ENCODE data around the gene VSNL1. TPM values are rescaled to one million over a fixed set of nuclear protein-coding genes. Genes with fewer than 3 reads are reported as not detected.

VSNL1 gene
- polyA plus RNA-seq, 3 donors = not detected

DNA sequence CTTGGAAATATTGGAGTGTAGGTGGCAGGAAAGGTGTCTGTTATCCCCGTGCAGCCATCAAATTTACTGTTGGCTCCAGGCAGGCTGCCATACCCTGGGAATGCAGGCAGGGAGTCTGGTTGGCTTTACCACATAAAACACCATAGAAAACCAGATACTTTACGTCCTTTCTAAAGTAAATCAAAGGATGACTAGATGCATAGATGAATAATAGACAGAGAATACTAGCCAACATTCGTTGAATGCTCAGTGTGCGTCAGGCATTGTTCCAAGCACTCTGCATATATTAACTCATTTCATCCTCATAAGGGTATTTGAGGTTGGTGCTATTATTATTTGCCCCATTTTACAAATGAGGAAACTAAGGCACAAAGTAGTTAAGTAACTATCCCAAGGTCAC, 65.2 kb downstream of the VSNL1 start:
- DNase-seq = no peak
- WGBS (ENCODE audit: insufficient coverage) = no CpG with 5 or more reads among the region's 4 CpGs
- no peak overlapping the region for H3K4me2 ChIP-seq (replicated peaks; ENCODE audit: extremely low read depth, low read length, poor library complexity, severe bottlenecking)
- H3K9me3 Mint-ChIP-seq = peaks cover 0 to 6% (median 2%) of the 10 kb centered on the region in 7 donors
- no peak overlapping the region for H3K27ac ChIP-seq (ENCODE audit: low read depth in 1 of 2, low read length in 2 of 2)
- H3K4me1 ChIP-seq (ENCODE audit: control insufficient read depth in 1 of 2, insufficient read depth in 2 of 2, low read length in 2 of 2) = no peaks in the 10 kb centered on the region
- no peak overlapping the region for H2AFZ ChIP-seq (ENCODE audit: insufficient read depth, low read depth, low read length, poor library complexity, severe bottlenecking)
- intact Hi-C loops (cut with micrococcal nuclease) = no loop called here
- H3K27ac Mint-ChIP-seq = no peak overlapping the region
- no peaks in the 10 kb centered on the region for H4K20me1 ChIP-seq (ENCODE audit: insufficient read depth, low read length)
- no peak overlapping the region for H3K4me3 Mint-ChIP-seq
- H3K9me3 ChIP-seq (replicated peaks in 1 of 2; ENCODE audit: control insufficient read depth in 1 of 2, insufficient read depth in 1 of 2, low read length in 2 of 2) = no peaks in the 10 kb centered on the region
- no peak overlapping the region for H3K4me3 ChIP-seq (replicated peaks in 1 of 3; ENCODE audit: low read depth in 2 of 3, low read length in 3 of 3)
- TF ChIP-seq, protein P1, sequence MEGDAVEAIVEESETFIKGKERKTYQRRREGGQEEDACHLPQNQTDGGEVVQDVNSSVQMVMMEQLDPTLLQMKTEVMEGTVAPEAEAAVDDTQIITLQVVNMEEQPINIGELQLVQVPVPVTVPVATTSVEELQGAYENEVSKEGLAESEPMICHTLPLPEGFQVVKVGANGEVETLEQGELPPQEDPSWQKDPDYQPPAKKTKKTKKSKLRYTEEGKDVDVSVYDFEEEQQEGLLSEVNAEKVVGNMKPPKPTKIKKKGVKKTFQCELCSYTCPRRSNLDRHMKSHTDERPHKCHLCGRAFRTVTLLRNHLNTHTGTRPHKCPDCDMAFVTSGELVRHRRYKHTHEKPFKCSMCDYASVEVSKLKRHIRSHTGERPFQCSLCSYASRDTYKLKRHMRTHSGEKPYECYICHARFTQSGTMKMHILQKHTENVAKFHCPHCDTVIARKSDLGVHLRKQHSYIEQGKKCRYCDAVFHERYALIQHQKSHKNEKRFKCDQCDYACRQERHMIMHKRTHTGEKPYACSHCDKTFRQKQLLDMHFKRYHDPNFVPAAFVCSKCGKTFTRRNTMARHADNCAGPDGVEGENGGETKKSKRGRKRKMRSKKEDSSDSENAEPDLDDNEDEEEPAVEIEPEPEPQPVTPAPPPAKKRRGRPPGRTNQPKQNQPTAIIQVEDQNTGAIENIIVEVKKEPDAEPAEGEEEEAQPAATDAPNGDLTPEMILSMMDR (IDR thresholded peaks at IDR 0.05) = no peak
- H3K4me1 Mint-ChIP-seq = no peaks in the 10 kb centered on the region
- no peak overlapping the region for H3K9ac ChIP-seq (ENCODE audit: insufficient read depth, low read length, poor library complexity, severe bottlenecking)
- H3K79me2 ChIP-seq (ENCODE audit: insufficient read depth, low read length) = no peaks in the 10 kb centered on the region
- H3K27me3 ChIP-seq (ENCODE audit: control insufficient read depth in 2 of 2, insufficient read depth in 2 of 2, low read length in 2 of 2) = no peaks in the 10 kb centered on the region
- H3K27me3 Mint-ChIP-seq (ENCODE audit: low read depth in 3 of 3) = peaks cover 0 to 3% (median 3%) of the 10 kb centered on the region in 3 donors
- no peaks in the 10 kb centered on the region for H3K36me3 ChIP-seq (replicated peaks in 1 of 2; ENCODE audit: control insufficient read depth in 1 of 2, insufficient read depth in 2 of 2, low read length in 2 of 2)
- H3K36me3 Mint-ChIP-seq = no peaks in the 10 kb centered on the region

DNA sequence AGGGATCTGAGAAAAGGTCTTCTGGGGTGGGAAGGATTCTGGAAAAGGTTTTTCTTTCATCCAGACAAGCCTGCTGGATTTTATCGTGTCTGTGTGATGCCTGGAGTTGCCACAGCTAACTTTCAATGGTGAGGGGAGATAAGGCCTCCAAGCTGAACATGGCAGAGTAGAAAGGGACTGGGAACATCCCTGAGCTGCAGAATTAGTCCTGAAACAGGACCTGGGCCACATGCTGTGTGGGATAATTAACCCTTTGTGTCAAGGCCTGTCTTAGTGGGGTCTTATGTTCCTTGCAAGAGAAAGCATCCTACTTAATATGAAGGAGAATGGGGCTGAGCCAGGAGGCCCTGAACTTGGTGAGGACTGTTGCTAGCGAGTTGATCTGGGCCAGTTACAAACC, 66.4 kb downstream of the VSNL1 start:
- no peak overlapping the region for H3K27ac ChIP-seq (ENCODE audit: low read depth in 1 of 2, low read length in 2 of 2)
- 100% methylated on average over 1 of the region's 2 CpGs for WGBS (ENCODE audit: insufficient coverage)

More for the DNA sequence above, 66.4 kb downstream of the VSNL1 start:
- Histone ChIP-seq H3K4me1 (ENCODE audit: control insufficient read depth in 1 of 2, insufficient read depth in 2 of 2, low read length in 2 of 2) (no peaks in the 10 kb centered on the region), H3K4me3 (replicated peaks in 1 of 3; ENCODE audit: low read depth in 2 of 3, low read length in 3 of 3) (no peak overlapping the region), H3K9me3 (replicated peaks in 1 of 2; ENCODE audit: control insufficient read depth in 1 of 2, insufficient read depth in 1 of 2, low read length in 2 of 2) (no peaks in the 10 kb centered on the region), H4K20me1 (ENCODE audit: insufficient read depth, low read length) (no peaks in the 10 kb centered on the region), H3K9ac (ENCODE audit: insufficient read depth, low read length, poor library complexity, severe bottlenecking) (no peak overlapping the region), H3K27me3 (ENCODE audit: control insufficient read depth in 2 of 2, insufficient read depth in 2 of 2, low read length in 2 of 2) (no peaks in the 10 kb centered on the region), H3K4me2 (replicated peaks; ENCODE audit: extremely low read depth, low read length, poor library complexity, severe bottlenecking) (no peak overlapping the region), H2AFZ (ENCODE audit: insufficient read depth, low read depth, low read length, poor library complexity, severe bottlenecking) (no peak overlapping the region), H3K79me2 (ENCODE audit: insufficient read depth, low read length) (no peaks in the 10 kb centered on the region), H3K36me3 (replicated peaks in 1 of 2; ENCODE audit: control insufficient read depth in 1 of 2, insufficient read depth in 2 of 2, low read length in 2 of 2) (no peaks in the 10 kb centered on the region)
- Mint-ChIP-seq H3K4me3 (no peak overlapping the region), H3K36me3 (no peaks in the 10 kb centered on the region), H3K27me3 (ENCODE audit: low read depth in 3 of 3) (peaks cover 3% of the 10 kb centered on the region in 3 donors), H3K9me3 (peaks cover 0 to 4% (median 2%) of the 10 kb centered on the region in 7 donors), H3K4me1 (no peaks in the 10 kb centered on the region), H3K27ac (no peak overlapping the region)
- DNase-seq = no peak
- TF ChIP-seq, protein P1 (IDR thresholded peaks at IDR 0.05) = no peak
- intact Hi-C loops (cut with micrococcal nuclease) = no loop called here
